Activated CD4-positive, alpha-beta T cell treated with anti-CD3 and anti-CD28 coated beads, Interleukin-10, Interleukin-2, amounts not matched to agents 100 ng/mL and 50 ng/mL, durations not matched to agents 16 hours and 8 hours (primary cell): ENCODE data around the gene NDUFA8.
A peak's percentile ranks its signal among the peaks of the same experiment; 100 is the strongest.

Experiments
- DNase-seq: peaks from one replicate; pipeline ENCODE4 v3.0.0-alpha.2; 2020

NDUFA8 gene

GRCh38 chr9:122183501-122183900 is 23.9 kb upstream of the NDUFA8 start:
- no peak for DNase-seq

- no peak for DNase-seq
These were observed 21.1 kb upstream of the NDUFA8 start for GRCh38 chr9:122180633-122181032.

GRCh38 chr9:122179690-122180074 is 20.1 kb upstream of the NDUFA8 start:
- no peak for DNase-seq

- no peak for DNase-seq
These were observed 19.6 kb upstream of the NDUFA8 start for GRCh38 chr9:122179054-122179689.

- DNase-seq = no peak
These were observed 17.3 kb upstream of the NDUFA8 start for GRCh38 chr9:122176916-122177315.

GRCh38 chr9:122173670-122174069 is 14.1 kb upstream of the NDUFA8 start:
- DNase-seq = no peak

GRCh38 chr9:122172131-122172530 is 12.6 kb upstream of the NDUFA8 start:
- DNase-seq = no peak

GRCh38 chr9:122168356-122168755 is 8.8 kb upstream of the NDUFA8 start:
- DNase-seq = no peak

GRCh38 chr9:122164286-122164685 is 4.7 kb upstream of the NDUFA8 start:
- no peak for DNase-seq

- DNase-seq = no peak
These were observed 2.8 kb upstream of the NDUFA8 start for GRCh38 chr9:122162415-122162814.

GRCh38 chr9:122159925-122160246 is 307 bp upstream of the NDUFA8 start:
- no peak for DNase-seq

GRCh38 chr9:122158202-122158601 is 1.4 kb downstream of the NDUFA8 start:
- DNase-seq = peak; percentile 60

GRCh38 chr9:122155796-122156195 is 3.8 kb downstream of the NDUFA8 start:
- no peak for DNase-seq

GRCh38 chr9:122151267-122151828 is 8.2 kb downstream of the NDUFA8 start:
- DNase-seq = no peak

- no peak for DNase-seq
These were observed 14.1 kb downstream of the NDUFA8 start for GRCh38 chr9:122145592-122145863.

- DNase-seq = no peak
These were observed 14.6 kb downstream of the NDUFA8 start for GRCh38 chr9:122144836-122145591.

GRCh38 chr9:122143876-122144405 is 15.6 kb downstream of the NDUFA8 start:
- DNase-seq = no peak

GRCh38 chr9:122143296-122143695 is 16.3 kb downstream of the NDUFA8 start:
- DNase-seq = no peak

GRCh38 chr9:122141671-122142070 is 17.9 kb downstream of the NDUFA8 start:
- DNase-seq = no peak

GRCh38 chr9:122140368-122141193 is 19.0 kb downstream of the NDUFA8 start:
- no peak for DNase-seq

GRCh38 chr9:122138560-122139268 is 20.9 kb downstream of the NDUFA8 start:
- DNase-seq = no peak

- DNase-seq = no peak
These were observed 24.1 kb downstream of the NDUFA8 start for GRCh38 chr9:122135529-122135859.
